Glutamatergic neuron (in vitro differentiated cells): ENCODE data around the gene TNF. TPM values are rescaled to one million over a fixed set of nuclear protein-coding genes. Genes with fewer than 3 reads are reported as not detected.

Experiments
- DNase-seq: peaks from one replicate; pipeline ENCODE4 v3.0.0; 2022
- H3K27ac Mint-ChIP-seq: one replicate; pipeline ENCODE4 v1.8.0; 2020; ENCODE audit warnings: mild to moderate bottlenecking, mixed read lengths, inconsistent platforms; ENCODE audit not compliant: unreplicated experiment
- H3K27me3 Mint-ChIP-seq: one replicate; pipeline ENCODE4 v1.8.0; 2020; ENCODE audit warnings: mild to moderate bottlenecking, moderate library complexity, mixed read lengths, inconsistent platforms; ENCODE audit not compliant: unreplicated experiment
- H3K36me3 Mint-ChIP-seq: one replicate; pipeline ENCODE4 v1.8.0; 2020; ENCODE audit warnings: mild to moderate bottlenecking, mixed read lengths, inconsistent platforms; ENCODE audit not compliant: unreplicated experiment
- H3K4me1 Mint-ChIP-seq: one replicate; pipeline ENCODE4 v1.8.0; 2020; ENCODE audit warnings: mild to moderate bottlenecking, low read depth, mixed read lengths, inconsistent platforms; ENCODE audit not compliant: unreplicated experiment
- H3K4me3 Mint-ChIP-seq: one replicate; pipeline ENCODE4 v1.8.0; 2020; ENCODE audit warnings: mild to moderate bottlenecking, mixed read lengths, inconsistent platforms; ENCODE audit not compliant: unreplicated experiment
- H3K9me3 Mint-ChIP-seq: one replicate; pipeline ENCODE4 v1.8.0; 2020; ENCODE audit warnings: mild to moderate bottlenecking, moderate library complexity, mixed read lengths, inconsistent platforms; ENCODE audit not compliant: unreplicated experiment
- total RNA-seq: library from RNA; stranded (reverse); fragmentation: NEBNext Ultra II Directional; extraction: Animal tissue kit (Norgen Biotek cat#: 25700); gene quantifications from one replicate; pipeline ENCODE4 v1.2.1, GENCODE V29; 2021; ENCODE audit not compliant: unreplicated experiment
- TF ChIP-seq, protein P1 (sequence below): fragments of 200-600 bp; sonication (generic); IDR thresholded peaks from one replicate; pipeline ENCODE4 v1.5.0; 2021; ENCODE audit not compliant: partially characterized antibody, unreplicated experiment

The TNF gene
- total RNA-seq, 1 donor from 2014 or later: not detected

DNA sequence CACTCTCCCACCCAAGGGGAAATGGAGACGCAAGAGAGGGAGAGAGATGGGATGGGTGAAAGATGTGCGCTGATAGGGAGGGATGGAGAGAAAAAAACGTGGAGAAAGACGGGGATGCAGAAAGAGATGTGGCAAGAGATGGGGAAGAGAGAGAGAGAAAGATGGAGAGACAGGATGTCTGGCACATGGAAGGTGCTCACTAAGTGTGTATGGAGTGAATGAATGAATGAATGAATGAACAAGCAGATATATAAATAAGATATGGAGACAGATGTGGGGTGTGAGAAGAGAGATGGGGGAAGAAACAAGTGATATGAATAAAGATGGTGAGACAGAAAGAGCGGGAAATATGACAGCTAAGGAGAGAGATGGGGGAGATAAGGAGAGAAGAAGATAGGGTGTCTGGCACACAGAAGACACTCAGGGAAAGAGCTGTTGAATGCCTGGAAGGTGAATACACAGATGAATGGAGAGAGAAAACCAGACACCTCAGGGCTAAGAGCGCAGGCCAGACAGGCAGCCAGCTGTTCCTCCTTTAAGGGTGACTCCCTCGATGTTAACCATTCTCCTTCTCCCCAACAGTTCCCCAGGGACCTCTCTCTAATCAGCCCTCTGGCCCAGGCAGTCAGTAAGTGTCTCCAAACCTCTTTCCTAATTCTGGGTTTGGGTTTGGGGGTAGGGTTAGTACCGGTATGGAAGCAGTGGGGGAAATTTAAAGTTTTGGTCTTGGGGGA lies 754 bp downstream of the TNF start:
- H3K36me3 Mint-ChIP-seq: no peaks in the 10 kb centered on the region
- DNase-seq: no peak
- peaks cover 4% of the 10 kb centered on the region for H3K4me1 Mint-ChIP-seq
- TF ChIP-seq, protein P1, sequence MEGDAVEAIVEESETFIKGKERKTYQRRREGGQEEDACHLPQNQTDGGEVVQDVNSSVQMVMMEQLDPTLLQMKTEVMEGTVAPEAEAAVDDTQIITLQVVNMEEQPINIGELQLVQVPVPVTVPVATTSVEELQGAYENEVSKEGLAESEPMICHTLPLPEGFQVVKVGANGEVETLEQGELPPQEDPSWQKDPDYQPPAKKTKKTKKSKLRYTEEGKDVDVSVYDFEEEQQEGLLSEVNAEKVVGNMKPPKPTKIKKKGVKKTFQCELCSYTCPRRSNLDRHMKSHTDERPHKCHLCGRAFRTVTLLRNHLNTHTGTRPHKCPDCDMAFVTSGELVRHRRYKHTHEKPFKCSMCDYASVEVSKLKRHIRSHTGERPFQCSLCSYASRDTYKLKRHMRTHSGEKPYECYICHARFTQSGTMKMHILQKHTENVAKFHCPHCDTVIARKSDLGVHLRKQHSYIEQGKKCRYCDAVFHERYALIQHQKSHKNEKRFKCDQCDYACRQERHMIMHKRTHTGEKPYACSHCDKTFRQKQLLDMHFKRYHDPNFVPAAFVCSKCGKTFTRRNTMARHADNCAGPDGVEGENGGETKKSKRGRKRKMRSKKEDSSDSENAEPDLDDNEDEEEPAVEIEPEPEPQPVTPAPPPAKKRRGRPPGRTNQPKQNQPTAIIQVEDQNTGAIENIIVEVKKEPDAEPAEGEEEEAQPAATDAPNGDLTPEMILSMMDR: no peak
- peaks cover 12% of the 10 kb centered on the region for H3K27me3 Mint-ChIP-seq
- H3K4me3 Mint-ChIP-seq: peak overlapping the region; percentile 7
- no peak overlapping the region for H3K27ac Mint-ChIP-seq
- peaks cover 10% of the 10 kb centered on the region for H3K9me3 Mint-ChIP-seq

DNA sequence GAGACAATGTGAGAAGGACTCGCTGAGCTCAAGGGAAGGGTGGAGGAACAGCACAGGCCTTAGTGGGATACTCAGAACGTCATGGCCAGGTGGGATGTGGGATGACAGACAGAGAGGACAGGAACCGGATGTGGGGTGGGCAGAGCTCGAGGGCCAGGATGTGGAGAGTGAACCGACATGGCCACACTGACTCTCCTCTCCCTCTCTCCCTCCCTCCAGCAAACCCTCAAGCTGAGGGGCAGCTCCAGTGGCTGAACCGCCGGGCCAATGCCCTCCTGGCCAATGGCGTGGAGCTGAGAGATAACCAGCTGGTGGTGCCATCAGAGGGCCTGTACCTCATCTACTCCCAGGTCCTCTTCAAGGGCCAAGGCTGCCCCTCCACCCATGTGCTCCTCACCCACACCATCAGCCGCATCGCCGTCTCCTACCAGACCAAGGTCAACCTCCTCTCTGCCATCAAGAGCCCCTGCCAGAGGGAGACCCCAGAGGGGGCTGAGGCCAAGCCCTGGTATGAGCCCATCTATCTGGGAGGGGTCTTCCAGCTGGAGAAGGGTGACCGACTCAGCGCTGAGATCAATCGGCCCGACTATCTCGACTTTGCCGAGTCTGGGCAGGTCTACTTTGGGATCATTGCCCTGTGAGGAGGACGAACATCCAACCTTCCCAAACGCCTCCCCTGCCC lies 1.7 kb downstream of the TNF start:
- Mint-ChIP-seq H3K27me3 (peaks cover 12% of the 10 kb centered on the region), H3K4me1 (peaks cover 5% of the 10 kb centered on the region), H3K27ac (no peak overlapping the region)

DNA sequence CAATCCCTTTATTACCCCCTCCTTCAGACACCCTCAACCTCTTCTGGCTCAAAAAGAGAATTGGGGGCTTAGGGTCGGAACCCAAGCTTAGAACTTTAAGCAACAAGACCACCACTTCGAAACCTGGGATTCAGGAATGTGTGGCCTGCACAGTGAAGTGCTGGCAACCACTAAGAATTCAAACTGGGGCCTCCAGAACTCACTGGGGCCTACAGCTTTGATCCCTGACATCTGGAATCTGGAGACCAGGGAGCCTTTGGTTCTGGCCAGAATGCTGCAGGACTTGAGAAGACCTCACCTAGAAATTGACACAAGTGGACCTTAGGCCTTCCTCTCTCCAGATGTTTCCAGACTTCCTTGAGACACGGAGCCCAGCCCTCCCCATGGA lies 2.2 kb downstream of the TNF start:
- peaks cover 10% of the 10 kb centered on the region for H3K9me3 Mint-ChIP-seq
- H3K27ac Mint-ChIP-seq: no peak overlapping the region
- peaks cover 5% of the 10 kb centered on the region for H3K4me1 Mint-ChIP-seq
- H3K4me3 Mint-ChIP-seq: no peak overlapping the region
- H3K36me3 Mint-ChIP-seq: no peaks in the 10 kb centered on the region
- peaks cover 12% of the 10 kb centered on the region for H3K27me3 Mint-ChIP-seq
- TF ChIP-seq, protein P1: no peak
- no peak for DNase-seq

More for the DNA sequence above, 1.7 kb downstream of the TNF start:
- Mint-ChIP-seq H3K36me3 (no peaks in the 10 kb centered on the region), H3K9me3 (peaks cover 10% of the 10 kb centered on the region), H3K4me3 (no peak overlapping the region)
- TF ChIP-seq, protein P1: no peak
- no peak for DNase-seq

DNA sequence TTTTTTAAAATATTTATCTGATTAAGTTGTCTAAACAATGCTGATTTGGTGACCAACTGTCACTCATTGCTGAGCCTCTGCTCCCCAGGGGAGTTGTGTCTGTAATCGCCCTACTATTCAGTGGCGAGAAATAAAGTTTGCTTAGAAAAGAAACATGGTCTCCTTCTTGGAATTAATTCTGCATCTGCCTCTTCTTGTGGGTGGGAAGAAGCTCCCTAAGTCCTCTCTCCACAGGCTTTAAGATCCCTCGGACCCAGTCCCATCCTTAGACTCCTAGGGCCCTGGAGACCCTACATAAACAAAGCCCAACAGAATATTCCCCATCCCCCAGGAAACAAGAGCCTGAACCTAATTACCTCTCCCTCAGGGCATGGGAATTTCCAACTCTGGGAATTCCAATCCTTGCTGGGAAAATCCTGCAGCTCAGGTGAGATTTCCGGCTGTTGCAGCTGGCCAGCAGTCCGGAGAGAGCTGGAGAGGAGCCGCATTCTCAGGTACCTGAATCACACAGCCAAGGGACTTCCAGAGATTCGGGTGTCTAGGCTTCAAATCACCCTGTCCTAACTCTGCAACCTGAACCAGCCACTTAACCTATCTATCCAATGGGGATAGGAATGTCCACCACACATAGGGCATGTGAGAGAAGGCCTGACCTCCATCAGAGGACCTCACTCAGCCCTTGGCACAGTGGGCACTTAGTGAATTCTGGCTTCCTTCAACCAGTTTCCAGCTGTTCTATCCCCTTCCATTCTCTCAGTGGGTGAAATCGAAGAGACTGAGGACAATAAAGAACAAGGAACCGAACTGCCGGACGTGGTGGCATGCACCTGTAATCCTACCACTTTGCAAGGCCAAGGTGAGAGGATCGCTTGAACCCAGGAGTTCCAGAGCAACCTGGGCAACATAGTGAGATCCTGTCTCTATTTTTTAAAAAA lies 3.1 kb downstream of the TNF start:
- H3K4me1 Mint-ChIP-seq: peaks cover 5% of the 10 kb centered on the region
- no peaks in the 10 kb centered on the region for H3K36me3 Mint-ChIP-seq
- H3K27ac Mint-ChIP-seq: no peak overlapping the region
- no peak for DNase-seq
- peaks cover 10% of the 10 kb centered on the region for H3K27me3 Mint-ChIP-seq
- H3K9me3 Mint-ChIP-seq: peaks cover 10% of the 10 kb centered on the region
- no peak overlapping the region for H3K4me3 Mint-ChIP-seq
- TF ChIP-seq, protein P1: no peak
